Ectodermal cell (in vitro differentiated cells): ENCODE measurements around the gene ADAM8.
A peak's percentile ranks its signal among the peaks of the same experiment; 100 is the strongest.

Experiments used
- H3K27ac ChIP-seq: 2 replicates; pipeline ENCODE4 v1.7.0; 2013; ENCODE audit warnings: mild to moderate bottlenecking, low read depth, low read length; ENCODE audit not compliant: insufficient read depth, poor library complexity, severe bottlenecking
- H3K27me3 ChIP-seq: 2 replicates; pipeline ENCODE4 v1.7.0; 2013; ENCODE audit warnings: mild to moderate bottlenecking, low read length; ENCODE audit not compliant: insufficient read depth, control insufficient read depth, poor library complexity, severe bottlenecking
- H3K36me3 ChIP-seq: one replicate; pipeline ENCODE4 v1.7.0; 2013; ENCODE audit warnings: low read length; ENCODE audit not compliant: control insufficient read depth, insufficient read depth
- H3K4me1 ChIP-seq: one replicate; pipeline ENCODE4 v1.7.0; 2013; ENCODE audit warnings: low read length; ENCODE audit not compliant: control insufficient read depth, insufficient read depth
- H3K4me3 ChIP-seq: 2 replicates; pipeline ENCODE4 v1.7.0; 2013; ENCODE audit warnings: low read depth, low read length, control low read depth; ENCODE audit not compliant: insufficient read depth
- H3K9me3 ChIP-seq: 2 replicates; pipeline ENCODE4 v1.7.0; 2013; ENCODE audit warnings: mild to moderate bottlenecking, low read length, moderate library complexity; ENCODE audit not compliant: control insufficient read depth
- WGBS, 2 experiments: methylation state at CpG; one replicate each; pipeline ENCODE4 v1.1.7; 2013; ENCODE audit warnings: missing lambda C conversion rate in 2 of 2; 5-methylcytosine and 5-hydroxymethylcytosine counted together

ADAM8 gene

DNA sequence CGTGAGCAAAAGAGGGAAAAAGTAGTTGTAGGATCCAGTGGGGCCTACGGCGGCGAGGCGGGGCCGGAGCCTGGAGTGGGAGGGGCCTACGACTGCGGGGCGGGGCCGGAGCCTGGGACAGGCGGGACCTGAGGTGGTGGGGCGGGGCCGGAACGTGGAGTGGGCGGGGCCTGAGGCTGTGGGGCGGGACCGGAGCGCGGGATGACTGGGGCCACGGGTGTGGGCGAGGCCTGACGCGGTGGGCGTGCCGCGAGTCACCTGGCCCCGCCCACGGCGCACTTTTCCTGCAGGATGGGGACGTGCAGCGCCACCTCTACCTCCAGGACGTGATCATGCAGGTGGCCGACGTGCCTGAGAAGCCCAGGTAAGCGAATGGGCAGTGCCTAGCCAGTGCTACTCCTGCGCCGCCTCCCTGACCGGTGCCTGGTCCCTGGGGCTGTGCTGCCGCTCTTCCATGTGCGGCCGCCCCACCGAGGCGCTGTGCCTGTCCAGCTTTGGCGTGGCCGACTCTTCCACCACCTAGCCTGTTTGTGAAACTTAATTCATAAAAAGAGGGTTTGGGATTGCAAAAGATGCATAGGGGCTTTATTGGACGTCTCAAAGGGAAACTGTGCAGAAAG is 32.5 kb upstream of the ADAM8 start:
- 26 to 28% methylated on average over 46 of the region's 46 CpGs for WGBS, 2 experiments
- Histone ChIP-seq H3K4me1 (no peaks in the 10 kb centered on the region), H3K36me3 (peaks cover 10% of the 10 kb centered on the region), H3K9me3 (no peaks in the 10 kb centered on the region), H3K27me3 (no peaks in the 10 kb centered on the region), H3K4me3 (peak overlapping the region; percentile 96), H3K27ac (peak overlapping the region; percentile 94)

DNA sequence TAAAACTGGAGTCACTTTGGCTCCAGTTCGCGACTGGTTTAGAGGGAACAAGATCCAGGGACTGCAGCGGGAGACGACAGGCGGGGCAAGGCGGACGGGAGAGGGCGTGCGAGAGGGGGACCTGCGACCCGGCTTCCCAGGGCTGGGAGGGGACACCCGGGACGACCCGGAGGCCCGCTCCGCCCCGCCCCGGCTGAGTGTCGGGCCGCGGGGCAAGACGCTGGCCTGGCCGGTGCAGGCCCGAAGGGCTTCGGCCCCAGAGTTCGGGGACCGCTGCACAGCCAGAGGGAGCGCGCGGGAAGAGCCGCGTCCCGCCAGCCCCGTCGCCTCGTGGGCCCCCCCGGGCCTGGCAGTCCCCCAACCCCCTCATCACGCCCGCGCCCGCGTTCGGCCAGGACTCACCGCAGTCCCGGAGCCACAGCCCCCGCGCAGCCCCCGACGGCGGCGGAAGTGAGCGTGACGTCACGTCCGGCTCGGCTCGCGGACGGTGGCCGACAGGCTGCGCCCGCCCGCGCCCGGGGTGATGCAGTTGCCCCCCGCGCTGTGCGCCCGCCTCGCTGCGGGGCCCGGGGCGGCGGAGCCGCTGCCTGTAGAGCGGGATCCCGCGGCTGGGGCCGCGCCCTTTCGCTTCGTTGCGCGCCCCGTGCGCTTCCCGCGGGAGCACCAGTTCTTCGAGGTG is 31.9 kb upstream of the ADAM8 start, which contains the start of the genes TUBGCP2 and ZNF511:
Gene TUBGCP2, minus strand, starts transcription at position 452 of the 679 bp plus-strand sequence. CDS start 5,931 bp downstream, outside the sequence.
Gene ZNF511, plus strand, starts transcription at position 494 of the 679 bp plus-strand sequence. Its CDS starts 30 bp downstream, at position 524.
- H3K27me3 ChIP-seq: no peaks in the 10 kb centered on the region
- 0 to 1% methylated on average over 89 of the region's 89 CpGs for WGBS, 2 experiments
- H3K4me1 ChIP-seq: no peaks in the 10 kb centered on the region
- H3K4me3 ChIP-seq: peak within 1 kb of the TSS; percentile 96
- H3K36me3 ChIP-seq: peaks cover 10% of the 10 kb centered on the region
- H3K9me3 ChIP-seq: no peaks in the 10 kb centered on the region
- H3K27ac ChIP-seq: peak within 1 kb of the TSS; percentile 94

DNA sequence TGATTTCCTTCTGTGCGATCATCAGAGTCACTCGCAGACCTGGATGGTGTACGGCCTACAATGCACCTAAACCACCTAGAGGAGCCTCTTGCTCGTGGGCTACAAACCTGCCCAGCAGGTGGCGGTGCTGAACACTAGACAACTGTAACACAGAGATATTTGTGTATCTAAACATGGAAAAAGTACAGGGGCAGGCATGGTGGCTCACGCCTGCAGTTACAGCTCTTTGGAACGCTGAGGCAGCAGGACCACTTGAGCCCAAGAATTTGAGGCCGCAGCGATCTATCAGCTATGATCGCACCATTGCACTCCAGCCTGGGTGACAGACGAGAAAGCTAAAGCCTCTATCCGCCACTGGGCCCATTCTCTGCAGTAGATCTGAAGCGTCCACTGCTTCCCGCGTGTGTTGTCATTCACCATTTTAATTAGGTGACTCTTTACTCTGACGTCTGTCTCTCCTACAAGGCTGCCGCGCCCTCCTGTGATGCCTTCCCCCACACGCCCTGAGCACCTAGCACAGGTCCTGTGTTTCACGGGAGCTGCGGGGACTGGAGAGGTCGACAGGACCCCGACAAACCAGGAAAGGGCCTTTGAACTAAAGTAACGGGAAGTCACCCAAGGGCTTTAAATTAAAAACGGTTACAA is 31.2 kb upstream of the ADAM8 start:
- Histone ChIP-seq H3K27me3 (no peaks in the 10 kb centered on the region), H3K4me1 (no peaks in the 10 kb centered on the region), H3K27ac (peak overlapping the region; percentile 1), H3K36me3 (peaks cover 10% of the 10 kb centered on the region), H3K4me3 (peak overlapping the region; percentile 96), H3K9me3 (no peaks in the 10 kb centered on the region)
- WGBS, 2 experiments: 13% methylated on average over 25 of the region's 25 CpGs

DNA sequence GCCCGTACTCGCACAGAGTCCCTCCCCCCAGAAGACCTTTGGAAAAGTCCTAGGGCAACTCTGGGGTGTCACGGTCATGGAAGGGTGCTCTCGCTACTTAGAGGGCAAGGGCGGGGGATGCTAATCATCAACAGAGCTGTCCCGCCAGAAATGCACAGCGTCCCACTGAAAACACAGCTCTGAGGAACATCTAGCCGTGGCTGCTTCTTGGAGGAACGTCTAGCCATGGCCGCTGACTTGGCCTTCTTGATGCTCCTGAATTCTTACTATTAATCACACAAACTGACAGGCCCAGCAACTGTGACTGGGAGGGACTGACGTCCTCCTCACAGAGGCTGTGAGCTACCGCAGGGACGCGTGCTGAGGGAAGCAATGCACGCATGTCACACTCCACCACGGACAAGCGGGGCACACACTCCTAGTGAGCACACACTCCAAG is 30.3 kb upstream of the ADAM8 start:
- no peaks in the 10 kb centered on the region for H3K4me1 ChIP-seq
- 95 to 96% methylated on average over 17 of the region's 17 CpGs for WGBS, 2 experiments
- no peaks in the 10 kb centered on the region for H3K27me3 ChIP-seq
- peaks cover 13% of the 10 kb centered on the region for H3K36me3 ChIP-seq
- H3K9me3 ChIP-seq: no peaks in the 10 kb centered on the region
- H3K27ac ChIP-seq: no peak overlapping the region
- no peak overlapping the region for H3K4me3 ChIP-seq

DNA sequence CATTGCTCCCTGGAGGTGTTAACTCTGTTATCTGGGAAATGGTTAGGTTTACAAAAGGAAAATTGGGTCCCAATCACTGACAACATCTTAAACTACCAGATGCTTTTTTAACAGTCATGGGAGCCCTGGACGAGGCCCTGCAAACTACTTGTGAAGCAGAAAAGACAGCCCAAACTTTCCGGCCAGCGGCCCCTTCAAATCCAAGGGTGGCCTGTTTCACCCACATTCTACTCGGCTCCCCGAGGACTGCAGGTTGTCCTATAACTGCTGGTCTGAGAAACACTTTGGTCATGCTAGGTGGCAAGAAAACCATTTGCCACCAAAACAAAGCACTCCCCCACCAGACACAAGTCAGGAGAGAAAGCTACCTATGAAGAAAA is 29.4 kb upstream of the ADAM8 start:
- H3K27ac ChIP-seq: no peak overlapping the region
- H3K27me3 ChIP-seq: no peaks in the 10 kb centered on the region
- no peaks in the 10 kb centered on the region for H3K9me3 ChIP-seq
- 94 to 97% methylated on average over 5 of the region's 5 CpGs for WGBS, 2 experiments
- H3K4me3 ChIP-seq: no peak overlapping the region
- H3K36me3 ChIP-seq: peaks cover 13% of the 10 kb centered on the region
- no peaks in the 10 kb centered on the region for H3K4me1 ChIP-seq

DNA sequence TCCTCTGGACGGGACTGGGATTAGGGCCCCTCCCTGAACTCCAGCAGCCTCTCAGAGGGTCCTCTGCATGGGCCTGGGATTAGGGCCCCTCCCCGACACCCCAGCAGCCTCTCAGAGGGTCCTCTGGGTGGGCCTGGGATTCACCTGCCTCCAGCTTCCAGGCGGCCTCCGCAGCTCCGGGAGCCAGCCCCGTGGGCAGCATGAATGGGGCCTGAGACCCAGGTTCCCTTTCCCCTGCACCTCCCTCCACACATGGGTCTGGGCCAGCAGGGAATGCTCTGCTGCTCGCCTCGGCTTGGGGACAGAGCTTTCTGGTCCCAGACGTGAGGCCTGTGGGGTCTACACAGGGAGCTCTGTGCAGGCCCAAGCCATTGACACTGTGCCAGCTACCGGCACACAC is 26.5 kb upstream of the ADAM8 start:
- peaks cover 11% of the 10 kb centered on the region for H3K36me3 ChIP-seq
- H3K9me3 ChIP-seq: no peaks in the 10 kb centered on the region
- no peaks in the 10 kb centered on the region for H3K27me3 ChIP-seq
- WGBS, 2 experiments: 92 to 93% methylated on average over 10 of the region's 10 CpGs
- no peak overlapping the region for H3K4me3 ChIP-seq
- H3K27ac ChIP-seq: no peak overlapping the region
- H3K4me1 ChIP-seq: no peaks in the 10 kb centered on the region

DNA sequence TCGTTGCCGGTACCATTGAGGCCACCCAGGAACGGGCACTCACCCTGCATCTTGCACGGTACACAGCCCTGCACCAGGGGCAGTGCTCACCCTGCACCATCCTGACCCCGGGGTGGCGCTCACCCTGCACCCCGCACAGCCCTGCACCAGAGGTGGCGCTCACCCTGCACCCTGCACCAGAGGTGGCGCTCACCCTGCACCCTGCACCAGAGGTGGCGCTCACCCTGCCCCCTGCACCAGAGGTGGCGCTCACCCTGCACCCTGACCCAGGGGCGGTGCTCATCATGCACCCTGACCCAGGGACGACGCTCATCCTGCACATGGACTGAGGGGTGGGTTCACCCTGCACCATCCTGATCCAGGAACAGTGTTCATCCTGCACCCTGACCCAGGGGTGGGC is 25.6 kb upstream of the ADAM8 start:
- no peaks in the 10 kb centered on the region for H3K4me1 ChIP-seq
- no peaks in the 10 kb centered on the region for H3K9me3 ChIP-seq
- no peak overlapping the region for H3K27ac ChIP-seq
- no peaks in the 10 kb centered on the region for H3K27me3 ChIP-seq
- H3K4me3 ChIP-seq: no peak overlapping the region
- WGBS, 2 experiments: 92 to 94% methylated on average over 14 of the region's 14 CpGs
- peaks cover 18% of the 10 kb centered on the region for H3K36me3 ChIP-seq

DNA sequence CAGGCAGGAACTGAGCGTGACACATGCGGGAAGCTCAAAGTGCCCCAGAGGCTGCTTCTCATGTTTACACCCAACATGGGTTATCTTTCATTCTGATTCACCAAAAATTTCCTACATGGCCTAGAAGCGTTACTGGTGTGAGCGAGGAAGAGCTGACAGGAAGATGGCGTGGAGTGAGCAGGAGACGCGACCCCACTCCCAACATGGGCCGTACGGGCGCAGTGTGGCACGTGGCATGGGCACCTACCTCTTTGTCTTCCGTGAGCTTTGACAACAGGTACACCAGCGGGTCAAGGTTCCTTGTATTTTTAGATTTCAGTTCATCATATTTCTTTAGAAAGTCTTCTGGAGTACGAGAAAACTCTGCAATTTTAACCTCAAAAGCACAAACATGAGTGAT is 23.1 kb upstream of the ADAM8 start:
- Histone ChIP-seq H3K4me1 (no peaks in the 10 kb centered on the region), H3K27me3 (no peaks in the 10 kb centered on the region), H3K36me3 (peaks cover 23% of the 10 kb centered on the region), H3K9me3 (no peaks in the 10 kb centered on the region), H3K4me3 (no peak overlapping the region), H3K27ac (no peak overlapping the region)
- WGBS, 2 experiments: 95 to 97% methylated on average over 13 to 14 of the region's 14 CpGs

DNA sequence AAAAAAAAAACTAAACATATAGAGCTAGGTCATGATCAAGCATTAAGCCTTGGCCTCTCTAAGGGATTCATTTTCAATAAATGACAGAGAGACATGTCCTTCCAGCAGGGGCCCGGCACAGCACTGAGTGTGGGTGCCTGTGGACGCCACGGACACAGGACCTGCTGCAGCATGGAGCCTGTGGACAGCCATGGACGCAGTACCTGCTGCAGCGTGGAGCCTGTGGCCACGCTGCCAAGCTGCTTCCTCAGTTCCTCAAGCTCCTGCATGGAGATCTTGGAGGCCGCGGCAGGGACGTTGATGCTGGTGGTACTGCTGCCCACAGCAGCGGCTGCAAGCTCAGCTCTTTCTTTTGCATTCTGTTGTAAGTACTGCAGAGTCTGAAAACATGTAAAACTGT is 22.6 kb upstream of the ADAM8 start:
- Histone ChIP-seq H3K4me1 (no peaks in the 10 kb centered on the region), H3K36me3 (peaks cover 28% of the 10 kb centered on the region), H3K27me3 (no peaks in the 10 kb centered on the region), H3K27ac (no peak overlapping the region), H3K9me3 (no peaks in the 10 kb centered on the region), H3K4me3 (no peak overlapping the region)
- 95 to 97% methylated on average over 10 of the region's 10 CpGs for WGBS, 2 experiments

DNA sequence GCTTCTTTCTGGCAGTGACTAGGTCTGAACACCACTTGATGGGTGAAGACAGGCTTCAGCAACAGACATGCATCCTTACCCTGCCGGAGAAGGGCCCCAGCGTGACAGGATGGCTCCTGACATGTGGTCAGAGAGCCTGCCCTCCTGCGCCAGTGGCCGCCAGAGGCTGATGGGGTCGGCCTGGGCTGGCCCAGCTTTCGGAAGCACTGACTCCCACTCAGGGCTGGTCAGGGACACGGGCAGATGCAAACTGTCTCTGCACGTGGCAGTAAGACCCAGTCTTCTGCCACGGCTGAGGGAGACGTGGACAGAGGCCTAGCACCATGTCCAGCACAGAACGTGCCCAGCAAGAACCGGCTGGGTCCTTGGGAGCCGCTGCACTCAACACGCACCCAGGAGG is 21.8 kb upstream of the ADAM8 start:
- Histone ChIP-seq H3K27ac (no peak overlapping the region), H3K4me3 (no peak overlapping the region), H3K9me3 (no peaks in the 10 kb centered on the region), H3K27me3 (no peaks in the 10 kb centered on the region), H3K36me3 (peaks cover 34% of the 10 kb centered on the region), H3K4me1 (no peaks in the 10 kb centered on the region)
- WGBS, 2 experiments: 95 to 96% methylated on average over 14 of the region's 14 CpGs
